GM19099 (cell line): Measurements from ENCODE around the gene UNCX.

Experiments
- POLR2A ChIP-seq: IDR thresholded peaks from 3 replicates; pipeline ENCODE4 v1.6.1; 2011; ENCODE audit warnings: low read depth; ENCODE audit not compliant: insufficient read length; ENCODE audit errors: extremely low read depth

The UNCX gene

DNA sequence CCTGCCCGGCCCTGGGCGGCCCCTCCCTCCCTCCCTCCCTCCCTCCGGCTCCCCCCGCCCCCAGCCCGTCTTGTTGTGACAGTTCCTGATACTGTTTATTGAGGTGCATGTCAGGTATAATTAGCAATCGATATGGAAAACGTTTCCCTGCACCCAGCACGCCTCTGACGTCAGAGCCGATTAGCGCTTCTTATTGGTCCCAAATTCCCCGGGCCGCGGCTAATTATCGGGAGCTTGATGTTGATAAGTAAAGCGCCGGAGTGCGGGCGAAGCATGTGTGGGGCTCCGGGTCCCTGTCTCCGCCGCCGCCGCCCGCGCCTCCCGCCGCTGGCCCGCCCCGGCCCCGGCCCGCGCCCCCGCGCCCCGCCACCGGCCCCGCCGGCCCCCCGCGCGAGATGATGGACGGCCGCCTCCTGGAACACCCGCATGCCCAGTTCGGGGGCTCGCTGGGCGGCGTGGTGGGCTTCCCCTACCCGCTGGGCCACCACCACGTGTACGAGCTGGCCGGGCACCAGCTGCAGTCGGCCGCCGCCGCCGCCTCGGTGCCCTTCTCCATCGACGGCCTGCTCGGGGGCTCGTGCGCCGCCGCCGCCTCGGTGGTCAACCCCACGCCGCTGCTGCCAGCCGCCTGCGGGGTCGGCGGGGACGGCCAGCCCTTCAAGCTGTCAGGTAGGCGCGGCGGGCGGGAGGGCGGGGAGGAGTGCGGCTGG is at the start of gene UNCX:
UNCX (plus strand) TSS at position 250 of the 710 bp plus-strand sequence; CDS start at position 396, 146 bp downstream.
- no peak for TF ChIP-seq POLR2A

DNA sequence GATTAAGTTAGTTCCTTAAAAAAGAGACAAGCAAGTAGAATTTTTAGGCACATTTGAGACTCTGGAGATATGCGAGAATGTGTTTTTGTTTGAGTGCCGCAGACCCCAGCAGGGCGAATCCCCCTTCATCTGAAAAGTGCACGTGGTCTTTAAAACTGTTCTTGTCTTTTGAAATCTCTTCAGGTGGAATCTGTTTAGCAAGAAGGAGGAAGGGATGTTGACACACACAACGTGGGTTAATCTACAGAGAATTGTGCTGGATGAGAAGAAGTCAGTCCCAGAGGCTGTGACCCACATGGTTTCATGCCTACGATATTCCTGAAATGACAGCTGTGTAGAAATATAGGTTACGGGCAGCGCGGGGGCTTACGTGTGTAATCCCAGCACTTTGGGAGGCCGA is 45.5 kb upstream of the UNCX start:
- no peak for TF ChIP-seq POLR2A

DNA sequence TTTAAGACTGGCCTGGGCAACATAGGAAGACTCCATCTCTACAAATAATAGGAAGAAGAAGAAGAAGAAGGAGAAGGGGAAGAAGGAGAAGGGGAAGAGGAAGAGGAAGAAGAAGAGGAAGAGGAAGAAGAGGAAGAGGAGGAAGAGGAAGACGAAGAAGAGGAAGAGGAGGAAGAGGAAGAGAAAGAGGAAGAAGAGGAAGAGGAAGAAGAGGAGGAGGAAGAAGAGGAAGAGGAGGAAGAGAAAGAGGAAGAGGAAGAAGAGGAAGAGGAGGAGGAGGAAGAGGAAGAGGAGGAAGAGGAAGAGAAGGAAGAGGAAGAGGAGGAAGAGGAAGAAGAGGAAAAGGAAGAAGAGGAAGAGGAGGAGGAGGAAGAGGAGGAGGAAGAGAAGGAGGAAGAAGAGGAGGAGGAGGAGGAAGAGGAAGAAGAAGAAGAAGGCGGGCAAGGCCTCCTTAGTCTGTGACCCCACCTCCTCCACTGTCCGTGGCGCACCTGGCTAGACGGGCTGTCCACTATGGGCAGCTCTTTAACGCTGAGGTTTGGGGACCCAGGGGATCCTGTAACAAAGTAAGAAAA is 43.9 kb upstream of the UNCX start:
- no peak for TF ChIP-seq POLR2A

DNA sequence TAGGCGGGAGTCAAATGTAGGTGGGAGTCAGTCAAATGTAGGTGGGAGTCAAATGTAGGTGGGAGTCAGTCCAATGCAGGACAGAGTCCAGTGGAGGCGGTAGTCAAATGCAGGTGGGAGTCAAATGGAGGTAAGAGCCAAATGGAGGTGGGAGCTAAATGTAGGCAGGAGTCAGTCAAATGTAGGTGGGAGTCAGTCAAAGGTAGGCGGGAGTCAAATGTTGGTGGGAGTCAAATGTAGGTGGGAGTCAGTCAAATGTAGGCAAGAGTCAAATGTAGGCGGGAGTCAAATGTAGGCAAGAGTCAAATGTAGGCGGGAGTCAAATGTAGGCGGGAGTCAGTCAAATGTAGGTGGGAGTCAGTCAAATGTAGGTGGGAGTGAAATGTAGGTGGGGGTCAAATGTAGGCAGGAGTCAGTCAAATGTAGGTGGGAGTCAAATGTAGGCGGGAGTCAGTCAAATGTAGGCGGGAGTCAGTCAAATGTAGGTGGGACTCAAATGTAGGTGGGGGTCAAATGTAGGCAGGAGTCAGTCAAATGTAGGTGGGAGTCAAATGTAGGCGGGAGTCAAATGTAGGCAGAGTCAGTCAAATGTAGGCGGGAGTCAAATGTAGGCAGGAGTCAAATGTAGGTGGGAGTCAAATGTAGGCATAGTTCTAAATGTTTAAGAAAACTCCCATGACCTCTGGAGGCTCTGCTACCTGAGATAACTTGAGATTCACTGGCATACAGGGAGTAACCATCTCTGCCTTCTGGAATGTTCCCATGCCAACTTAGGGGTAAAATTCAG is 42.5 kb upstream of the UNCX start:
- TF ChIP-seq POLR2A, result no peak

DNA sequence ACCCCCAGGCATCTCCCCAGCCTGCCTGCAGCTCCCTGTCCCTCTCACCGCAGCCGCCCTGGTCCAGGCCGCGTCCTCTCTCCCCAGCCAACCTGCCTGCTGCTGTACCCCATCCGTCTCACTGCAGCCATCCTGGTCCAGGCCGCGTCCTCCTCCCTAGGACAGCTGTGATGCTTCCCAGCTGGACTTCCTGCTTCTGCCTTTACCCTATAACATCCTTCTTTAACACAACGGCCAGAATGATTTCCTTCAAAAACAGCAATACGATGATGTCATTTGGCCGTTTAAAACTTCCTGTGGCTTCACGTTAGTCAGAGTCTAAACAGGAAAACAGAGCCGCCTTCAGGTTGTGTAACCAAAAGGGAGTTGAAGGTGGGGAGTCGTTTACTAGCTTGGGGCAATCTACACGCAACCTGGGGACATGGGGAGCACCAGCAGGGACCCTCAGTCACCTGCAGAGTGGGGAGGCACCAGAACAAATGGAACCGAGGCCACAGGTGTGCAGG is 40.4 kb upstream of the UNCX start:
- TF ChIP-seq POLR2A, result no peak

DNA sequence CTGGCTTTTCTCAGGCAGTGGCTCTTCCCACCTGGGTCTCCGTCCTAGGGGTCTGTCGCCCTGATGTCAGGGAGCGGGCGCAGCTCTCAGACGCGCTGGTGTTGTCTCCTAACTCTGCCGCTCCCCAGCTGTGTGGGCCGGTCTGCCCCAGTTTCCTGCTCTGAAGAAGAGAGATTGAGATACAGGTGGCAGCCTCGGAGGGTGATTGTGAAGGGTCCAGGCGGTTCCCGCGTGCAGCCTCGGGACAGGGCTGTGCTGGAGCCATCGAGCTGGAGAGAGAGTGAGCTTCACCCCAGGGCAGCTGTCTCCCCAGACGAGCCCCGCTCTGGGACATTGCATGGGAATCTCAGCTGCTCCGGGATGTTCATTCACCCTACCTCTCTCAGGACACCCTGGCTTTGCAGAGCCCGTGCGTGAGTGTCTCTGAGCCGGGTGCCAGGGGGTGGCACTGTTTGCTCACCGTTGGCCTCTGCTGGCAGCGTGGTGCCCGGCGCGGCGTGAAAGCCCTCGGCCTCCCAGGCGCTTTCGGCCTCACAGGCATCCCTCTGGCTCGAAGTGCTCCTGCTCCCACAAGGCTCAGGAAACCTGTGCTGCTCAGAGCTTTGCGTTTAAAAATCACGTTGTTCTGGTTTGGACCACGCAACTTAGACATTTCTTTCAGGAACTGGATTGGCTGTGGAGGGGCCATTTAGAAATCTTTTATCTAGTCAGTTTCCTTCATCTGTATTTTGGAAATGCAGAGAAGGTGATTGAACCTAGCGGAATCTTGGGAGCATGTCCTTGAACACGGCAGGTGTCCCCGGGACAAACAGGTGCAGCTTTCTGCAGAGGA is 38.9 kb upstream of the UNCX start:
- TF ChIP-seq POLR2A, result no peak

DNA sequence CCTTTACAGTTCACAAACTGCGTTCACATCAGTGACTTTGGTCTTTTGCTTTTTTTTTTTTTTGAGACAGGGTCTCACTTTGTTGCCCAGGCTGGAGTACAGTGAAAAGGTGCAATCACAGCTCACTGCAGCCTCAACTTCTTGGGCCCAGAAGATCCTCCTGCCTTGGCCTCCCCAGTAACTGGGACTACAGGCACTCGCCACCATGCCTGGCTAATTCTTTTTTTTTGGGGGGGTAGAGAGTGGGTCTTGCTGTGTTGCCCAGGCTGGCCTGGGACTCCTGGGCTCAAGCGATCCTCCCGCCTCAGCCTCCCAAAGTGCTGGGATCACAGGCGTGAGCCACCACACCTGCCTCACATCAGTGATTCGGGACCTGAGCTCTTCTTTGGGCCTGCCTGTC is 35.7 kb upstream of the UNCX start:
- TF ChIP-seq POLR2A, result no peak

DNA sequence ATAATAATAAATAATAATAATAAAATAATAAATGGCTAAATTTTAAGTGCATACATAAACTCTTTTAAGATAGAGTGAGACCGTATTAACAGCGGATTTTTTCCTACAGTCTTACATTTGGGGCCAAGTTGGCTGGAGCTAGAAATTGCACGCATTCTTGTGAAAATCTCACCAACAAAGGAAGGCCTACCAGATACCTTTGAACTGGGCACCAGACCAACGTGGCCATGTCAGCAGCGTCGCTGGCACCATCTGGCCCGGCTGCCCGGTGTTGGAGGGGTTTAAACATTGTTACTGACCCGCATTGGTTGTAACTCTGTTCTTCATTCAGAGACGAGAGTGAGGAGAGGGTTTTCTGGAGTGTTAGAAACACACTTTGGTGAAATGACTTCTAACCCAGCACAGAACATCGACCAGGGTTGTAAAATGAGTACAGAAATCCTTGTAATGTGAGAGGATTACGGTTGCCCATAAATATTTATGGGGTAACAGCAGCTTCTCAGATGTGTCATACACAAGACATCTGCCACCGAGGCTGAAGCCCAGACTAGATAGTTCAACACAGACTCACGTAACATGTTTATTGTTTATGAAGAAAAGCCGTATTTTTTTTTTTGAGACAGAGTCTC is 34.6 kb upstream of the UNCX start:
- TF ChIP-seq POLR2A, result no peak

DNA sequence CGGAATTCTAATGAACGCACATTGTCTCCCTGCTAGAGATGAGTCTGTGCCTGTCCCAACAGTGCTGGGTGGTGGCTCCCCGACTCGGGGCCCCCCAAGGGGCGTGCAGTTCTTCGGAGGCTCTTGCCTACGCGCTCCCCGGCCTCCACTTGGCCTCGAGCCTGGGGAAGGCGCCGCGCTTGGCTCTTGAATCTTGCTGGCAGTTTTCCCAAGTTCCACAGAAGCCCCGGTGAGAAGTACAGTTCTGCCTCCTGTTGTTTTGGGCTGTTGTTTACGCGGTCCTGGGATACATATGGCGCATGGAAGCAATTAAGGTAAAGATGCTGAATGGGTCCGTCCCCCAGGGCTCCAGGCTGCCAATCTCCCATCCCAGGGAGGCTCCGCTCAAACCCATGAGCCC is 32.6 kb upstream of the UNCX start:
- no peak for TF ChIP-seq POLR2A

DNA sequence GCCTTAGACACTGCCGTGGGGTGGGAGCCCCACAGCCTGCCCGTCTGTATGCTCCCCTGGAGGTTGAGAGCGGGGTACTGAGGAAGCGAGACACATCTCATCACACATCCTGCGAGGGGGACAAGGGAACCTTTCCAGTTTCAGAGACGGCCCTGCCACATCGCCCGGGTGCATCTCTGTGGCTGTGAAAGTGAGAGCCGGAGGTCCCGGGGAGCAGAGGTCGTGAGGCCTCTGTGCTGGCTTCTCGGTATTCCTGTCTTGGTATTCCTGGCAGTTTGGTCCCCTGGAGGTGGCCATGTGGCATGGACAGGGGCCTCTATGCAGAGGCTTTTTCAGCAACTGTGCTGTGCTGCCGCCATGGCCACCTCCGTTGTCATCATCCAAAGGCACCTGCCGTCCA is 30.8 kb upstream of the UNCX start:
- no peak for TF ChIP-seq POLR2A

DNA sequence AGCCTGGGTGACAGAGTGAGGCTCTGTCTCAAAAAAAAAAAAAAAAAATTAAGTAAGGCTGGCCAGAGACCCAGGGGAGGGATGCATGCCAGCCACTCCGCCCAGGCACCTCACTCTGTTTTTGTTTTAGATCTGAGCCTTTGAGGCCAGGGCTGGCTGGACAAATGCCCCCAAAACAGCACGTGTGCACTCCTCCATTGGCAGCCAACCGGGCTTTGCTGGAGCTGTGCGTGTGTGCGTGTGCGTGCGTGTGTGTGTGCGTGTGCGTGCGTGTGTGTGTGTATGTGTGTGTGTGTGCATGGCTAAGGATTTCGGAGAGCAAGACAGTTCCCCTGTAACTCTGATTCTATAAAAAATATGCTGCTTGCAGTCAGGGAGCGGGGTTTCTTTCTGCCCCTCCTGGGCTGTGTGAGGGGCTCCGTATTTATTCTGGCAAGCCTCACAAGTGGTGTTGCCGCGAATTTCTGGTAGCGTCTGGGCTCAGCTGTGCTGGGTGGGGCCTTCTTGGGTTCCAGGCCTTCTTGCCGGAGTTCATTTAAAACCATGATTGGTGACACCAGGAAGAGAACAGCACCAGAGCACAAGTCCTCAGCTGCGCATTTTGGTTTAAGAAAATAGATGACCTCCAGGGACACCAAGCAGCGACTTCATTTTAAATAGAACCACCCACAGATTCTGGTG is 28.1 kb upstream of the UNCX start:
- no peak for TF ChIP-seq POLR2A

DNA sequence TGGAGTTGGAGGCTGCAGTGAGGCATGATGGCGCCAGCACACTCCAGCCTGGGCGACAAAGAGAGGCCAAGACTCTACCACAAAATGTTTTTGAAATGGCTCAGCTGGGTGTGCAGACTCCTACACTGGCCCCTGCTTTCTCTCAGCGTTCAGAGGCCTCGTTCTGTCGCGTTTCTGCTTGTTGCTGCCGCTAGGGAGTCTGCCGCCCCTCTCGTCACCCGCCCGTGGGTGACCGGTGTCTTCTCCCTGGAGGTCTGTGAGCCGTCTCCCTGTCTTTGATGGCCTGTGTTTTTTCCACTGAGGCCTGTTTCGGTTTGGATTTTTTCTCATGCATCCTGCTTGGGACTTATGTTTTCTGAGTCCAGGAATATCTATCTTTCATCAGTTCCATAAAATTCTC is 23.6 kb upstream of the UNCX start:
- no peak for TF ChIP-seq POLR2A

DNA sequence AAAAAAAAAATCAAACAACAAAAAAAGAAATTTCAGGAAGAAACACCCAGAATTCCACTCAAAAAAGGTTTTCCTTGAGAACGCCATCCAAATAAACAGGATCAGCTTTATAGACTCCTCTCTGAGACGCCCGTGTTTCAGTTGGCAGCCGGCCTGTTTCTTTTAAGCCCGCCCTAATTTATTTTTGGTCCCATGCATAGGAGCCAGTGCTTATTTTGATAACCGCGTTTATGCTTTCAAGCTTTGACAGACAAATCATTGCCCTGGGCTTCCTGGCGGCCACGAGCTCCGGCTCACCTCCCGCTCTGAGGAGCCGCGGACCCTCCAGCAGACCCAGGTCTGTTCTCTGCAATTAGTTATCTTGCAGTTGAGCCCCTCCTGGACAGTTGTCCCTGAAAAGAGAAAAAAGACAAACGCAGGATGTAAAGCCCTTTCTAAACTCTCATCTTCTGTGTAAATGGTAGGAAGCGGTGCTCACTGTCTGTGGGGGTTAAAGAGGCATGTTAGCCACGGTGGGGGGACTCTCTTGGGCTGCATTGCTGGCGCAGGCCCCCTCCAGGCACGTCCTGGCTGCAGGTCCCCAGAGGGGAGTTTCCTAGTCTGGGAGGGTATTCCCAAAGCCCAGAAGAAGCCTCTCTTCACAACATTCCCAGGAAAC is 22.2 kb upstream of the UNCX start:
- no peak for TF ChIP-seq POLR2A
